NOMO-1 treated with DMSO at 0.1 percent for 48 hours (cell line): ENCODE results near the gene NOPCHAP1.
A peak's percentile ranks its signal among the peaks of the same experiment; 100 is the strongest.
"Not testable (repeated sequence)": the region's sequence is repeated elsewhere in the genome, so short reads cannot be mapped to it uniquely, and the experiment has no call there.

Source experiments
- DNase-seq: peaks from one replicate; lab custom pipeline; 2025; ENCODE audit not compliant: unreplicated experiment; lab: John Stamatoyannopoulos, UW

Gene NOPCHAP1

DNA sequence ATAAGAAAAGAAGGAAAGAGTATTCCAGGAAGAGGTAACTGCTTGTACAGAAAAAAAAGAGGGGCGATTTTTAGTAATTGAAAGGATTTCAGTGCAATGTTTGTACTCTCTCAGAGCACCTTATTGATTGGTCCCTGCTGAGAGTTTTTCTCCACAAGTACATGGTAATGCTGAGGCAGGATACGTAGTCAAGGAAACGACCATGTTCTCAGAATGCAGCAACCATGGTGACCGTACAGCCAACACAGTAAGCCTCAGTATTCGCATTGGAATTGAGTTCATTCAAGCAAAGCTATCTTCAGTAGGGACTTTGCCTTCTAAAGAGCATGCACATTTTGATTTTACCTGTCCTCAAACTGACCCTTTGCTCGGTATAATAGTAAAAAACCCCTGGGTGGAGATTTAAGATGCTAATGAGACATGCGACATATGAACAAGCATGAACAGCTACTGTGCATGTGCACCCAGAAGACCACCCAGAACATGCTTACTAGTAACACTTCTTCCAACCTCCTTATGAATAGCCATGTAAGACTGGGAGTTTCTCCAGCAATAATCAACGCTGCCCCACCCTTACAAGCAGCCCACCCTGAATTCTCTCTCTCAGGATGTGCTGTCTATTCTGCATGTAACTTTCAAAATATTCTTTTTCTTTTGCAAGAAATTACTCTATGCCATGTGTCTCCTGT is 21.8 kb upstream of the NOPCHAP1 start:
- DNase-seq = no peak

DNA sequence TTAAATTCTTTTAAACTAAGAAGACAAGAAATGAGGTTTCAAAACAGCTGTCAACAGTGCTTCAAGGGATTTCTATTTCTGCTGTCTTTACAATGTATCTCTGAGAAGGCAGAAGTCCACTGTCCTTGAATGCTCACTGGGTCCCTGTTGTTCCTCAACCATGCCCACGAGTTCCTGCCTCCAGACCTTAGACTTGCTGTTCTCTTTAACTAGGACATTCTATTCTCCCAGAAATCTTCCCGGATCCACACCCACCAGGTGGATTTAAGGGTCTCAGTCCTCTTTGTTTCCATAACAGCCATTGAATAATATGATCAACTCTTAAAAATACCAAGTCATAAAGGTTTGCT is 21.3 kb upstream of the NOPCHAP1 start:
- no peak for DNase-seq

GRCh38 chr12:104966677-104967076 is 19.4 kb upstream of the NOPCHAP1 start:
- DNase-seq = no peak

DNA sequence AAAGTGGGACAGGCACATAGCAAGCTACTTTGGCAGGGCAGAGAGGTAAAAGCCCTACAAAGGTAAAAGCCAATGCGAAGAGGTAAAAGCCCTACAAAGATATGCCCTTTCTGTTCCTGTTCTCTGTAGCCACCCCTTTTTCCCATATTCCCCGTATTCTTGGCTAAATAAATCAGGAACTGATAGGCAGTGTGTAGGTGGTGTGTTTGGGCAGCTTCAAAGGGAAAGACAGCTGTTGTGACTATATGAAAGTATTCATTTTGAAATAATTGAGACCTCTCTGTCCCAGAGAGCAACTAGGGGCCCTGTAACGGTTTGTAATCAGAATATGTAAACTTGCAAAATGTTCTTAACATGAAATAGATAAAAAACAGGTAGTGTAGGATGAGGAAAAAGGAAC is 16.8 kb upstream of the NOPCHAP1 start:
- DNase-seq = no peak

DNA sequence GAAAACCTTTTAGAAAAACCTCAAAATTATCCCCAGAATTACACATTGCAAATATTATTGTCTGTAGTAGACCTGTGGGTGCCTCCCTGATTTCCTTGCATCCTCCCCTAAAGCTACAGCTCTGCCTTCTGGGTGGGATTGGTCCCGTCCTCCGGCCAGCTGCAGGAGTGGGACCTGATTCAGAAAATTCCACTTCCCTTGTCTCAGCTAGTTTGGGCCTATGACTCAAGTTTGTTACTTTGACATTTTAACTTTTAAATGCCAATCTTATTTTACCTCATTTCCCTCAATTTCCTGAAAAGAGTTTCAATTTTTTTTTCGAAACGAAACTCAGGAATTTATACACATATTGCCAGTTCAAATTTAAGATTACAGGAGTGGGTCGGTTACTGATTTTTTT is 14.8 kb upstream of the NOPCHAP1 start:
- no peak for DNase-seq

GRCh38 chr12:104973250-104973649 is 12.9 kb upstream of the NOPCHAP1 start:
- DNase-seq = no peak

DNA sequence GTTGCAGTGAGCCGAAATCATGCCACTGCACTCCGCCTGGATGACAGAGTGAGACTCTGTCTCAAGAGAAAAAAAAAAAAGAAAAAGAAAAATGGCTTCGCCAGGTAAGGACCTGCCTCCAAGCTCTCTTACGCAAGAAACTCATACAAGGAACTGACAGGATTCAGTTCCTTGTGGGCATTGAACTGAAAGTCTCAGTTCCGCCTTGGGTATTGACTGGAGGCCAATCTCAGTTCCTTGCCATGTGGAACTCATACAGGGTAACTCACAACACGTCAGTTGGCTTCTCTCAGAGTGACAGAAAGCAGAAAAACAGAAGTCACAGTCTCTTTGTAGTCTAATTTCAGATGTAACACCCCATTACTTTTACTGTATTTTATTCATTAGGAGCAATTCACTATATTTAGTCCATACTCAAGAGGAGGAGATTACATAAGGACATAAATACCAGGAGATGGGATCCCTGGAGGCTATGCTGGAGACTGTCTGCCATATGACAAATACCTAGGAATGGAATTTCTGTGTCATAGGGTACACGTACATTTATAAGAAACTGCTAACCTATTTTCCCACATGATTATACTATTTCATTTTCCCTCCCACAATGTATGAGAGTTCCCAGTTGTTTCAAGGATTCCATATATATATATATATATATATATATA is 11.4 kb upstream of the NOPCHAP1 start:
- peak; percentile 97 for DNase-seq

DNA sequence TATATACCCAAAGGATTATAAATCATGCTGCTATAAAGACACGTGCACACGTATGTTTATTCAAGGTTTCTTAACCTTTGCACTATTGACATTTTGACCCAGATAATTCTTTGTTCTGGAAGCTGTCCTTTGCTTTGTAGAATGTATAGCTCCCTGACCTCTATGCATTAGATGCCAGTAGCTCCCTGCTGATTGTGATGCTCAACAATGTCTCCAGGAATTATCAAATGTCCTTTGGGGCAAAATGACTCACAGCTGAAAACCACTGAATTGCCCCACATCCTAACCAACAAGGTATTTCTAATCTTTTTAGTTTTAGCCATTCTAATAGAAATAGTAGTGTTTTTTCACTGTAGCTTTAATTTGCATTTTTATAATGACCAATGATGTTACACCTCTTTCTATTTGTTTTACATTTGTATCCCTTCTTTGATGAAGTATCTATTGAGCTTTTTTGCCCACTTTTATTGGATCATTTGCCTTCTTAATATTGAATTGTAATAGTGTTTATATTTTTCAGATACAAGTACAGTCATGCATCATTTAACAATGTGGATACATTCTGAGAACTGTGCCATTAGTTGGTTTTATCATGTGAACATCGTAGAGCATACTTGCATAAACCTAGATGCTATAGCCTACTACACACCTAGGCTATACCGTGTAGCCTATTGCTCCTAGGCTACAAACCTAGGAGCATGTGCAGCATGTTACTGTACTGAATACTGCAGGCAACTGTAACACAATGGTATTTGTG is 10.4 kb upstream of the NOPCHAP1 start:
- peak; percentile 64 for DNase-seq

GRCh38 chr12:104976703-104977102 is 9.4 kb upstream of the NOPCHAP1 start:
- no peak for DNase-seq

- DNase-seq = not testable (repeated sequence)
These were observed 8.4 kb upstream of the NOPCHAP1 start for GRCh38 chr12:104977688-104978087.

GRCh38 chr12:104985206-104985605 is 910 bp upstream of the NOPCHAP1 start:
- DNase-seq = no peak

DNA sequence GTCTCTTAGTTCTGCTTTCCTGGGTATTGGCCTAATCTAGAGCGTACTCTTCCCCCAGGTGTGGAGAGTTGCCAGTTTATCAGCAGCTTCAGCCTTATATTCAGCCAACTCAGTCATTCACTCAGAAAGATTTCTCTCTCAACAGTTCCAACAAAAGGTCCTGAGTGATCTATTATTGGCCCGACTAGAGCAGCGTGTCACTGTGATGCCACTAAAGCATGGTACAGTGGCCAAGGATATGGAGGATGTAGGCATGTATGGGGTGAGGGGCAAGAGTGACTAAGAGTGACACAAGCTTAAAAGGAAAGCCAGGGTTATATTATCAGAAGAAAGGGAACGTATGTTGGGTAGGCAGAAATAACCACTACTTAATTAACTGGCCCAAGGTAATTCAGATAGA is 4.8 kb downstream of the NOPCHAP1 start:
- DNase-seq = no peak

- no peak for DNase-seq
These were observed 5.5 kb downstream of the NOPCHAP1 start for GRCh38 chr12:104991565-104992128.

- DNase-seq = no peak
These were observed 8.2 kb downstream of the NOPCHAP1 start for GRCh38 chr12:104994336-104994735.

- no peak for DNase-seq
These were observed 11.4 kb downstream of the NOPCHAP1 start for GRCh38 chr12:104997541-104997940.

DNA sequence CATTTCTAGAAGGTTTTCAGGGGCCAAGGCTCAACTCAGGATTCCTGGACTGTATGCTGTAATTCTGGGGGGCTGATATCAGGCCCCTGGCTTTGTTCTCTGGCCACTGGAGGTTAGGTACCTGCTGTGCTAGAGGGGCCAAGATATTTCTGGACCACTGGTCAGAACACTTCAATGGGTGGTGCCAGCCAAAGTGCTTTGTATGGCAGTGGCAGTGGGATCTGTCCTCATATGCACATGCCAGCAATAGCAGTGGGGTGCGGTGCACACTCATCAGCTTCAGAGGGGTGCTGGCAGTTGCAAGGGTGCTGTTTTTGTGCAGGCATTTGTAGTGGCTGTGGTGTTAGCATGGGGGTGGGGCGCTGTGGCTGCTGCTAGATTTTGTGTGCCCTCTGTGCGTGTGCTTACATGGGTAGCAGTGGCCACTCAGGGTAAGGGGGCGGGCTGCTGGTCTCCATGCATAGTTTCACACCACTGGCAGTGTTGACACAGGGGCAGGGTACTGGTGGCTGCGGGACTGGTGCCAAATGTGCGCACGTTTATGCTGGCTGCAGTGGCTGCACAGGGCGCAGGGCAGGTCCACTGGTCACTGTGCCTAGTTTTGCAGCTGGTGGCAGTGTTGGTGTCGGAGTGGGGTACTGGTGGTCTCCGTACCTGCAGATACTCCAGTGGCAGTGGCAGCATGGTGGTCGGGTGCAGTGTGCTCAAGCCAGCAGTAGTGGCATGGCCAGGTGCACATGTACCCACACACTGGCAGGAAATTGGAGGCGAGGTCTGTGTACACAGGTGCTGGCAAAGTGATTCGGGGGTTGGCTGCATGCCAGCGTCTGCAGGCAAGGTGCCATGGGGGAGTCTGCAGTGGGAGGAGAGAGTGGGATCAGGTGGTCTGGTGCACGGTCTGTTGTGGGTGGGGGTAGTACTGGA is 12.6 kb downstream of the NOPCHAP1 start:
- DNase-seq = no peak

GRCh38 chr12:104999347-104999685 is 13.2 kb downstream of the NOPCHAP1 start:
- DNase-seq = no peak

GRCh38 chr12:105001476-105001875 is 15.4 kb downstream of the NOPCHAP1 start:
- DNase-seq = no peak

DNA sequence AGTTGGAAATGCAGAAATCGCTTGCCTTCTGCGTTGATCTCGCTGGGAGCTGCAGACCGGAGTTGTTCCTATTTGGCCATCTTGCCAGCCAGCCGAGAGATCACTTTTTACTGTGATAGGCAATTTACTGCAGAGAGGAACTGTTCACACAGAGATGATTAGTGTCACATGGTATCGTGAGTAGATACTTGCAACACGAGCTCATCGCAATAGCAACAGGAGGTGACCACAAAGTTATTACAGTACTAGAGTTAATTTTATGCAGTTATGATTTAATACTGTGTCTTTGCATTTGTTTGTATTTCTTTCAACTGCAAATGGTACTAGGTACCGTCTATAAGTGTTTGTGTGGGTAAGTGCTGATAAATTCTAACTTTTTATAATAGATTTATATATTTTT is 27.8 kb downstream of the NOPCHAP1 start:
- peak; percentile 10 for DNase-seq

DNA sequence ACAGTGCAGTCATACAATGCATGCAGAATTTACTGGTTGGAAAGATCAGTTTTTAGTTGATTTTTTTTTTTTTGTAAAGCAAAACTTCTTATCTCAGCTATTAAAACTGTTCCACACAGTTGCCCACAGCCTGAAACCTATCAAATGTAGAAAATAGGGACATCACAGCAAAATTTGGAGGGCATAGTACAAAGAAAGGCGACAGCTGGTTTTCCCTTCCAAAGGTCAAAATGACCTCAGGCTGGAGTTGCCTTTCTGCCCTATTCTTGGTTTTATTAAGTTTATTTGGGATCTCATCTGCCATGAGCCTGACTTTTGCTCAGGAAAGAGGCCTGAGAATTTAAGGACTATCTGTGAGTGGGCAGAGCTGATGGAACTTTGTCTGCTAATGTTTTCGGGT is 28.5 kb downstream of the NOPCHAP1 start:
- DNase-seq = no peak

DNA sequence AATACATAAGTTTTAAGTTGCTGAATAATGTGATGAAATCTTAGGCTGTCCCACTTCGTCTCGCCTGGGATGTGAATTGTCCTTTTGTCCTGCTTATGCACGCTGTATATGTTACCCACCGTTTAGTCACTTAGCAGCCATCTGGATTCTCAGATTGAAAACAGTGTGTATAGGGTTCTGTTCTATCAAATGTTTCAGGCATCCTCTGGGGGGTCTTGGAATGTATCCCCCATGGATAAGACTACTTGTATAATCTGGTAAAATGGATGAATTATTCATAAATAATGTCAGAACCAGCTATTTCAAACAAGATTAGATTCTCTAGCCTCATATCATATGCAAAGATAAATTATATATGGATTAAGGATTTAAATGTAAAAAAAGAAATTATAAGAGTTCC is 29.4 kb downstream of the NOPCHAP1 start:
- DNase-seq = no peak
